OCI-M1 (cell line): ENCODE measurements around the gene CPNE6.
"Not testable (repeated sequence)": the region's sequence is repeated elsewhere in the genome, so short reads cannot be mapped to it uniquely, and the experiment has no call there.

Source experiments
- DNase-seq: peaks from one replicate; lab custom pipeline; 2025; lab: John Stamatoyannopoulos, UW

The CPNE6 gene

GRCh38 chr14:24071144-24071697, at the start of gene CPNE6:
CPNE6 (plus strand) TSS chr14:24071562; CDS start chr14:24072937, 1,375 bp downstream.
- DNase-seq: no peak

GRCh38 chr14:24024939-24025418, 46.4 kb upstream of the CPNE6 start:
- not testable (repeated sequence) for DNase-seq

DNA sequence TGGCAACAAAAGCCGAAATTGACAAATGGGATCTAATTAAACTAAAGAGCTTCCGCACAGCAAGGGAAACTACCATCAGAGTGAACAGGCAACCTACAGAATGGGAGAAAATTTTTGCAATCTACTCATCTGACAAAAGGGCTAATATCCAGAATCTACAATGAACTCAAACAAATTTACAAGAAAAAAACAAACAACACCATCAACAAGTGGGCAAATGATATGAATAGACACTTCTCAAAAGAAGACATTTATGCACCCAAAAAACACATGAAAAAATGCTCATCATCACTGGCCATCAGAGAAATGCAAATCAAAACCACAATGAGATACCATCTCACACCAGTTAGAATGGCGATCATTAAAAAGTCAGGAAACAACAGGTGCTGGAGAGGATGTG, 41.7 kb upstream of the CPNE6 start:
- DNase-seq: not testable (repeated sequence)

- not testable (repeated sequence) for DNase-seq
Observed at GRCh38 chr14:24031331-24031730, 40.0 kb upstream of the CPNE6 start.

- DNase-seq: peak; percentile 50
Observed at GRCh38 chr14:24032727-24033418, 38.5 kb upstream of the CPNE6 start.

DNA sequence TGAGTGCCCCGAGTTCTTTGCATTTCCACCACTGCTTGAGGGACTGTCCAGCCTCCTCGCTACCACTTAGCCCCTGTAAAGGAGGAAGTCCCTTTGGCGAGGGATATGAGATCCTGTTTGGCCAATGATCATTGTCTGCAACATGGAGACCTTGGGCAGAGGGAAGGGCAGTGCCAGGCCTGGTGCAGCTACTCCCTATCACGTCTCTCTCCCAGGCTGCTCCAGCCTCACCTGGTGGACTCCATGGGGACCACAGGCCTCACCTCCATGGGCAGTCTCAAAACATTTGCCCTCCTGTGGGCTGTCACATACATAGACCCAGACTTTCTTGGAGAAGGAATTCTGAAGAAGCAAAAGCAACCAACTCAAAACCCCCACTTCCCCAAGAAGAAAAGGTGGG, 35.6 kb upstream of the CPNE6 start:
- peak; percentile 62 for DNase-seq

GRCh38 chr14:24036169-24036962, 35.0 kb upstream of the CPNE6 start:
- peak; percentile 90 for DNase-seq

DNA sequence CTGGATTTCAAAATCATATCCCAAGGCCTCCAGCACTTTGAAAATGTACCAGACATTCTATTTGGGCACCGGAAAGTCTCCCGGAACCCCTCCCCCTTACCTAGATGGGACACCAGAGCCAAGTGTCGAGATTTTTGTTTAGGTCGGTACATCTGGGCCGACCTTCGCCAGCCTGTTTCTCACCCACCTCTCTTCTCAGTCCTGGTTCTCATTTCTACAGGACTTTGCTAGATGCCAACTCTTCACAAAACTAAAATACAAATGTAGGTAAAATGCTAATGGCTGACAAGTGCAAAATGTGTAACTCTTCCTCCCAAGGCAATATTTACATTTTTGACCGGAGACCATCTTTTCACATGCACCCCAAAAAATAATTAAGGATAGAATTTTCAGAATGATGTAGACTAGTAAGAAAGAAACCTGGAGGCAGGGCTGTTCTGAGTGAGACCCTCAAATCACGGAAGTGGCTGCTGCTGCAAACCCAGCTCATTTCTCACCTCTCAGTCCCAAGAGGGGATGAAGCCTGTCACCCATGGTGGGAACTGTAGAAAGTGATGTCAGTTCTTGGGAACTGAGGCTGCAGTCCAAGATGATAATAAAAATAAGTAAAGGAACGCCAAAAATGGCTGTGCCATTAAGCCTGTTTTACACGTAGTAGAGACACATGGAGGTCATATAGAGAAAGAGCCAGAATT, 34.3 kb upstream of the CPNE6 start:
- DNase-seq: not testable (repeated sequence)

- DNase-seq: no peak
Observed at GRCh38 chr14:24037658-24038037, 33.7 kb upstream of the CPNE6 start.

DNA sequence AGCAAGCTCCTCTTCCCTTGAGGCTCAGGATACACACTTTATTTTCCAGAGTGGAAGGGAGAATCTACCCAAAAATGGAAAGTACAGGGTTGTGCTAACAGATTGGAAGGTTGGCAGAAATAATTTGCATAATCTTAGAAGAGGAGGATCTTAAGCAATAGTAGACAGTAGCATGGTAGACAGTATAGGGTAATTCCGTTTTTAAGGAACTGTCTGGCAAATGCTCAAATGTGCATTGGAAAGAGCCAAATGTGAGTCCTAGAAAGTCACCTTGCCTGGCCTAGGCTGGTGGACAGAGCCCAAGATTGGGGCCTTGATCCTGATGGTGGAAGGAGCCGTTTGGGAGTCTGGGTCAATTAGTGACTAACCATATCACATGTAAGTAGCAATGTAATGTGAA, 32.7 kb upstream of the CPNE6 start:
- DNase-seq: no peak

DNA sequence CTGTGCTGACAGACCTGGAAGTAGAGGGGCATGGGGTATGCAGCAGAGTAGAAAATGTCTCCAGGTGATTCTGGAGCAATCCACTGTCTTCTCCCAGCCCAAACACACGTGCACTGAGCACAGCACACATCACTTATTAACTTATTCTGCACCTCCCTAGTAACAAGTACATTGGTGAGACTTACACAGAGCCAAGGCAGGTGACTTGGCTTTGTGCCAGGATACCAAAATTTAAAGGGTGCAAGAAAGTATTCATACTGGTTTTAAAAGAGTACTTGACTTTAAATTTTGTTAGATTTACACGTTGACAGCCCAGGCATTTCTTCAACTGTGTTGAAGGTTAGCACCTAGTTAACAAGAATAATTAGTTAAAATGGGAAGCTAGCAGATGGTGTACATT, 30.7 kb upstream of the CPNE6 start:
- DNase-seq: no peak

DNA sequence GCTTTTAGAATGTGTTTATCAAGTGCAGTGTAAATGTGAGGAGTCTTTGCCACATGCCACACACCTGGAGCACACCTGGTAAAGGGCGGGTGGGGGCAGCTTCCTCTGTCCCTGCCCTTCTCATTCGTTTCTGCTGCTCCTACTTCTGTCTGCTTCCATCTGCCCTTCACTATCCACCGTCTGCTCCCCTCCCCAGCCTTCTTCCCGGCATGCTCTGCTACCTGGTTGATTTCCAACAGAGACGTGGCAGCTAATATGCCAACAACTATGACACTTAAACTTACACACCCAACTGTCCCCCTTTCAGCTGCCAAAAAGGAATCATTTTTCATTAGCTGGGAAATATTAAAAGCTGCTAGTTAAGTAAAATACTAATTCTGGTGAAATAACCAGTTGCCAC, 28.6 kb upstream of the CPNE6 start:
- DNase-seq: no peak

DNA sequence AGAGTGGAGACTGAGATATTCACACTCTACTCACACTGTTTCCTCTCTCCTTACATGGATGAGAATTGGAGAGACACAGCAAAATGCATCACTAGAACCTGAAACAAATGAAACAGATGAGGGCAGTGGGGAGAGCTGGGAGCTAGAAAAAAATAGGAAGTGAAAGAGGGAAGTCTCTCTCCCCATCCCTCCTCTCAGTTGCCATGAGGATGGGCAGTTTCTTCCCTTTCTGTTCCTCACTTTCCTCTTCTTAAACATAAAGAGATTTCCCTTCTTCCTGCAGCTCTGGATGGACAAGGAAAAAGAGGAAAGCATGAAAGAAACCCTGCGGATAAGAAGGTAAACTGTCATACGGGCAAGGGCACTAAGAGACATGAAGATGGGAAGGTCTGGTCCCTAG, 22.4 kb upstream of the CPNE6 start:
- peak; percentile 10 for DNase-seq

DNA sequence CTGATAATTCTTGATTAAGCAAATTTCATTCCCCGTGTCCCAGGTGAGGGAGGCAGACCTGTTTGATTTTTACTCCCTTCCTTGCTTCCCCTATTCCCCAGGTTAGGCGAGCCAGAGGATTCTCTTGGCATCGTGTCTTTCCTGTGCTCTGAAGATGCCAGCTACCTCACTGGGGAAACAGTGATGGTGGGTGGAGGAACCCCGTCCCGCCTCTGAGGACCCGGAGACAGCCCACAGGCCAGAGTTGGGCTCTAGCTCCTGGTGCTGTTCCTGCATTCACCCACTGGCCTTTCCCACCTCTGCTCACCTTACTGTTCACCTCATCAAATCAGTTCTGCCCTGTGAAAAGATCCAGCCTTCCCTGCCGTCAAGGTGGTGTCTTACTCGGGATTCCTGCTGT, 20.6 kb upstream of the CPNE6 start:
- DNase-seq: not testable (repeated sequence)

DNA sequence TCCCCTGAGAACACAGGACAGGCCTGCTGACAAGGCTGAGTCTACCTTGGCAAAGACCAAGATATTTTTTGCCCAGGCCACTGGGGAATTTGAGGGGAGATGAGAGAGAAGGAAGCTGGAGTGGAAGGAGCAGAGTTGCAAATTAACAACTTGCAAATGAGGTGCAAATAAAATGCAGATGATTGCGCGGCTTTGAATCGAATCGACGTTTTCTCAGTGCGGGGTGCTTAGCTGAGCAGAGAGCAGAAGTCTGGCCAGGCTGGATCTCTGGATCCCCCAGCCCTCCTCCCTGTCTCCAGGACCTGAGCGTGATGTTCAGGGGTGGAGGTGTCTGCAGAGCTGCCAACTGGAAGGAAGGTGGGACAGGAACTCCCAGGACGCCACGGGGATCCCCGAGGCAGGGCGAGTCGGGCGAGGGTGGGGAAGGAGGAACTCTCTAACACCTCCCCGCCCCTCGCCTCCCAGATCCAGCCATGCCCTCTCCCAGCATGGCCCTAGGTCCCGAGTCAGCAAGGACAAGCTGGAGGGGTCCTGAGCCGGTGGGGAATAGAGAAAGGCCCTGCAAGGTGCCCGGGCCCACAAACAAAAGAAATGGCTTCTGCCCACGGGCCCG, 20.1 kb upstream of the CPNE6 start:
- DNase-seq: no peak

- DNase-seq: peak; percentile 59
Observed at GRCh38 chr14:24051789-24052655, 19.3 kb upstream of the CPNE6 start, which contains the start of gene CARMIL3. CARMIL3 (plus strand) TSS chr14:24052009; CDS start chr14:24052154, 145 bp downstream.

DNA sequence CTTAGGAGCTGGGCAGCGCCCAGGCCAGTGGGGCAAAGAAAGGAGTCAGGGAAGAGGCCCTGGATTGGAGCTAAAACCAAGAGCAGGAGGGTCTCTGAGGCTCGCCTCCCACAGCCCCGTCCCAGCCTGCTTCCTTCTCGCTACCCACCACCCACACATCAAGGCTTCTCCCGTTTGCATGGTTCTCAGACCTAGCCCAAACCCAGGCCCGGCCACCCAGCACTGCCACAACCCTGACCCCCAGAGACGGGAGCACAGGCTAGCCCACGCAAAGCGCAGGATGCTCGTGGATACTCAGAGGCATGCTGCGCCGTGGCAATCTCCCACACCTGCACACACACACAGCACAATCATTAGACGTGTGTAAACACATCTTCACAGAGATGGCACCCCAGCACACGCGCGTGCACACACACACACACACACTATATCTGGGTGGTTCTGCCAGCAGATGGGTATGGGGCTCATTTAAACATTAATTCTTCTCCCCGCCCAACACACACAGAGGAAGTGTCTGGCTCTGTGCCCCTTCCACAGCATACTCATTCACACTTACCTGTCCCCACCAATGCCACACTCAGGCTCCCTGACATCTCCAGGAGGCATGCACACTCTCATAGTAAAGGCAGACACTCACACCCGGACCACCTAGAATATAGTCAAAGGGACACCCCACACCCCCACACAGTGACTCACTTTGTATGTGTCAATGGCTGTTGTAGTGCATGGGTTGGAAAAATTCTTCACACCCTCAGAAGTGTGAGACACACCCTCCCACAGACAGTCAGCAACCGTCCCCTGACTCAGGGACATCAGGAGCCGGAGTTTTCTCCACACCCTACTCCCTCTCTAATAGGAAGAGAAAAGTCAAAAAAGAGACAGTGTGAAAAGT, 18.5 kb upstream of the CPNE6 start:
- no peak for DNase-seq

DNA sequence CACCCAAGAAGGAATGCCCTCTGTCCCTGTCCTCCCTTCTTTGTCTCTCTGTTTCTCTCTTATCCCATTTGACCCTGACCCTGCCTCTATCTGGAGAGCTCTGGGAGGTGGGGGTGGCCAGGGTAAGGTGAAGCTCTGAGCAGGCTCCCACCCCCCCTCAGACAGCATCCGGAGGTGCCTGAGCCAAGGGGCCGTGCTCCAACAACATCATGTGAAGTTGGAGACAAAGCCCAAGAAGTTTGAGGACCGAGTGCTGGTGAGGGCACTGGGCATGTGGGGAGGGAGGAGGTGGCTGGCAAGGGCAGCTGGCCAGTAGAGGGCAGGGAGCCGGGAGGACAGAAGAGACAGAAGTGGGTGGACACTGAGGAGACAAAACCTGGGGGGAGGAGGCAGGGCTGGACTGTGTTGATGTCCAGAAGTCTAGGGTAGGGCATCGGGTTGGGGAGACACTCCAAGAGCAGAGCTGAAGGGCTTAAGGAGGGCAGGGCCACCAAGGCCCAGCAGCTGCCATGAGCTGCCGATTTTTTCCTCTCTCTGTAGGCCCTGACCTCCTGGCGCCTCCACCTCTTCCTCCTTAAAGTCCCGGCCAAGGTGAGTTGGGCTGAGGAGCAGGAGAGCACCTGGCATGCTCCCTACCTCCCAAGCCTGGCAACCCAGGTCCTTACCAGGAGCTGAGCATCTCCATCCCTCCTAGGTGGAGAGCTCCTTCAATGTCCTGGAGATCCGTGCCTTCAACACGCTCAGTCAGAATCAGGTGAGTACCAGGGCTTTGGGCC, 17.6 kb upstream of the CPNE6 start:
- DNase-seq: no peak

DNA sequence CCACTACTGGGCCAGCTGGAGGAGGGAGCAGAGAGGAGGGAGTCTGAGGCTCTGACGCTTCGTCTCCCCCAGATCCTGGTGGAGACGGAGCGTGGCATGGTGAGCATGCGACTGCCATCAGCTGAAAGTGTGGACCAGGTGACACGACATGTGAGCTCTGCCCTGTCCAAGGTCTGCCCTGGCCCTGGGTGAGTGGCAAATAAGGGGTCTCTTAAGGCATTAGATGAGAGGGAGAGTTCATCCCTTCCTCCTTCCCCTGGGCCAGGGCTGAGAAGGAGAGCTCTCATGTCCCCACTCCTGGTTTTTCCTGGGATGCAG, 17.1 kb upstream of the CPNE6 start:
- DNase-seq: no peak
